ENCODE results near the gene GRAP2.
A peak's percentile ranks its signal among the peaks of the same experiment; 100 is the strongest.

GRAP2 gene

GRCh38 chr22:39900306-39901227, at the start of gene GRAP2:
Gene GRAP2, plus strand, starts transcription at chr22:39901084. Its CDS starts 46,023 bp downstream, at chr22:39947107.
- no peak within 1 kb of the TSS for H3K4me3 ChIP-seq (ENCODE audit: low read depth, low read length)

GRCh38 chr22:39851606-39852315, 49.1 kb upstream of the GRAP2 start:
- no peak overlapping the region for H3K4me3 ChIP-seq (ENCODE audit: low read depth, low read length)
- TF ChIP-seq MYC (IDR thresholded peaks at IDR 0.05; ENCODE audit: low read depth, low read length) (no peak), CTCF (IDR thresholded peaks at IDR 0.05; ENCODE audit: low read depth, low read length) (no peak), MAX (IDR thresholded peaks at IDR 0.05; ENCODE audit: low read depth, low read length) (no peak), POLR2A (IDR thresholded peaks at IDR 0.05; ENCODE audit: extremely low read depth, insufficient read length) (no peak)
- no peak for DNase-seq (ENCODE audit: low read depth)

More at GRCh38 chr22:39900306-39901227, at the start of gene GRAP2:
- TF ChIP-seq POLR2A (IDR thresholded peaks at IDR 0.05; ENCODE audit: extremely low read depth, insufficient read length) (no peak), MYC (IDR thresholded peaks at IDR 0.05; ENCODE audit: low read depth, low read length) (no peak), MAX (IDR thresholded peaks at IDR 0.05; ENCODE audit: low read depth, low read length) (no peak), CTCF (IDR thresholded peaks at IDR 0.05; ENCODE audit: low read depth, low read length) (no peak)
- DNase-seq (ENCODE audit: low read depth), result peak; percentile 70

- no peak overlapping the region for H3K4me3 ChIP-seq (ENCODE audit: low read depth, low read length)
- DNase-seq (ENCODE audit: low read depth), result no peak
- TF ChIP-seq POLR2A (IDR thresholded peaks at IDR 0.05; ENCODE audit: extremely low read depth, insufficient read length) (no peak), MAX (IDR thresholded peaks at IDR 0.05; ENCODE audit: low read depth, low read length) (no peak), MYC (IDR thresholded peaks at IDR 0.05; ENCODE audit: low read depth, low read length) (no peak), CTCF (IDR thresholded peaks at IDR 0.05; ENCODE audit: low read depth, low read length) (no peak)
Measured at GRCh38 chr22:39852799-39853198, 48.1 kb upstream of the GRAP2 start.

- H3K4me3 ChIP-seq (ENCODE audit: low read depth, low read length), result no peak overlapping the region
- TF ChIP-seq MAX (IDR thresholded peaks at IDR 0.05; ENCODE audit: low read depth, low read length) (no peak), POLR2A (IDR thresholded peaks at IDR 0.05; ENCODE audit: extremely low read depth, insufficient read length) (no peak), CTCF (IDR thresholded peaks at IDR 0.05; ENCODE audit: low read depth, low read length) (no peak), MYC (IDR thresholded peaks at IDR 0.05; ENCODE audit: low read depth, low read length) (no peak)
- DNase-seq (ENCODE audit: low read depth), result no peak
Measured at GRCh38 chr22:39856588-39856987, 44.3 kb upstream of the GRAP2 start.

- DNase-seq (ENCODE audit: low read depth), result no peak
- no peak for TF ChIP-seq POLR2A (IDR thresholded peaks at IDR 0.05; ENCODE audit: extremely low read depth, insufficient read length)
- TF ChIP-seq CTCF (IDR thresholded peaks at IDR 0.05; ENCODE audit: low read depth, low read length), result no peak
- TF ChIP-seq MYC (IDR thresholded peaks at IDR 0.05; ENCODE audit: low read depth, low read length), result no peak
- no peak for TF ChIP-seq MAX (IDR thresholded peaks at IDR 0.05; ENCODE audit: low read depth, low read length)
- no peak overlapping the region for H3K4me3 ChIP-seq (ENCODE audit: low read depth, low read length)
Measured at GRCh38 chr22:39859903-39860588, 40.8 kb upstream of the GRAP2 start.
